T47D (cell line): ENCODE results near the gene DNAL4.

Source experiments
- DNase-seq, 2 experiments: peaks; one replicate each; pipeline versions ENCODE4 v3.0.0 to v3.0.0-alpha.2; 2011 to 2012; ENCODE audit warnings: low read depth in 1 of 2, low spot score in 1 of 2
- JUND ChIP-seq: IDR thresholded peaks from 2 replicates; pipeline ENCODE4 v1.6.1; 2012; ENCODE audit warnings: low read depth
- in situ Hi-C: cut with HindIII; loops from 2 replicates; pipeline ENCODE4 v1.10.0; 2016; ENCODE audit warnings: low sequenced_read_pairs, low pct_unique_long_range_greater_than_20kb

DNAL4 gene

DNA sequence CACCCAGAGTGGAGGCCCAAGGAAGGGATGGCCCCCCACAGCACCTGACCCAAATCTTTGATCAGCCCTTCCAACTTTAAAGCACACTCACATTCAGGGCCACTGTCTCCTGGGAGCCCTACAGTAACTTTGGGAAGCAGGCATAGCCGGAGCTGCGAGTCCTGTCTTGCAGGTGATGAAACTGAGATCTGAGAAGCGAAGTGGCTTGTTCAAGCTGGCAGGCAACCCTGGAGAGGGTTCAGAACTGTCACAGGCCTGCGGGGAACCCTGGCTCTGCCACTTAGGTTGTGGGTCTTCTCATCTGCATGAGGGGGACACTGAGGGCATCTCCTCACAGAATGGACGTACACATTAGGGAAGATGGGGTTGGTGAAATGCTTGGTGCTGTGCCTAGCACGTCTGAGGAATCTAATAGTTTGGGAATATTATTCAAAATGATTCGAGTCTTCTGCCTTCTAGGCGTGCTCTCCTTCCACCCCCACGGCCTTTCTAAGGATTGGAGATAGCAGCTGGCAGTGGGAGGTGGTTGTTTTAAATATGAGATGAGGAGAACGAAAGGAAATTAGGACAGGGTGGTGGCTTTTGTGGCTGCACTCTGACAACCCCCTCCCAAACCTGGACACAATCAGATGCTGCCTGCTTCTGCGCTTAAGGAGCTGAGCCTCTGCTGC lies 19.3 kb downstream of the DNAL4 start:
- in situ Hi-C loops = no loop called here
- DNase-seq = no peak
- no peak for TF ChIP-seq JUND

DNA sequence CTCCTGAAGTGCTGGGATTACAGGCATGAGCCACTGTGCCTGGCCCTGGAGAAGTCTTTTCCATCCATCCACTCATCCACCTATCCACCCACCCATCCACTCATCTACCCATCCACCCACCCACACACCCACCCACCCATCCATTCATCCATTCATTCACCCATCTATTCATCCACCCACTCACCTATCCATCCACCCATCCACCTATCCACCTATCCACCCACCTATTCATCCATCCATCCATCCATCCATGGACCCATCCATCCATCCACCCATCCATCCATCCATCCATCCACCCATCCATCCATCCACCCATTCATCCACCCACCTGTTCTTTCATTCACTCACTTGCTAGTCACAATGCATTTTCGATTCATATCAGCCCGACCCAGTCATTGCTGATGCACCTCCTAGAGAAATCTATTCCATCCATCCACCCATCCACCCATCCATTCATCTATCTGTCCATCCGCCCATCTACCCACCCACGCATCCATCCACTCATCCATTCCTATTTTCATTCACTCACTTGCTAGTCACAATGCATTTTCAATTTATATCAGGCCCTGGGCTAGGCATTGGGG lies 20.5 kb downstream of the DNAL4 start:
- in situ Hi-C loops = no loop called here
- no peak for DNase-seq
- TF ChIP-seq JUND = no peak

- in situ Hi-C loops = no loop called here
- TF ChIP-seq JUND = no peak
- no peak for DNase-seq
Measured at GRCh38 chr22:38772623-38772873, 21.4 kb downstream of the DNAL4 start.

DNA sequence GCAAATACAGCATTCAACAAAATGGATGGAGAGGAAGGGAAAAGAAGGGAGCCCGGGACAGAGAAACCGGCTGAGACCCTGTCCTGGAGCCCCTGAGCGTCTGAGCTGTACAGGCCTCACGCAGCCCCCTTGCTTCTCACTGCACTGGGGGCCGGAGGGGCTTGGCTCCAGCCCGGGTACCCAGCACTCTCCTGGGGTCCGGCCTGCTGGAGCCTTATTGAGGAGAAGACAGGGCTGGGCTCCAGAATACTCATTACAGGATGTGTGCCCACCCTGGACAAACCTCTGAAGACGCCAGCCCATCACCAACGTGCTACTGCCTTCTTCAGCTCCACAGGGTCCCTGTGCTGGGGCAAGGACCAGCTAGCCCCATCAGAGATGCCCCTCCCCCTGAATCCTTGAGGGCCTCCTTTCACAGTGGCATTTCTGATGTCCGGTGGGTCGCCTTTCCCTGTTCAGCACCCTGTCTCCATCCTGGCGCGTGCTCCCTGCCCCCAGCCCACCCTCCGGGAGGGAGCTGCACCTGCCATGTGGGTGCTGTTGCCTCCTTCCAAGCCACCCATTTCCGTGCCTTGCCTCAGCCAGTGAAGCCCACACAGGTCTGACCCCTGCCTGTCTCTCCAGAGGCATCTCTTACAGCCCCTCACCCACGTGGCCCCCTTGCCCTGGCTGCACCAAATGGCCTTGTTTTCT lies 23.5 kb downstream of the DNAL4 start:
- in situ Hi-C loops = no loop called here
- TF ChIP-seq JUND = no peak
- DNase-seq = no peak

- no peak for TF ChIP-seq JUND
- in situ Hi-C loops = no loop called here
- DNase-seq = no peak
Measured at GRCh38 chr22:38768036-38768435, 25.9 kb downstream of the DNAL4 start.

- DNase-seq = no peak
- in situ Hi-C loops = no loop called here
- no peak for TF ChIP-seq JUND
Measured at GRCh38 chr22:38767313-38767712, 26.6 kb downstream of the DNAL4 start.

- no peak for TF ChIP-seq JUND
- in situ Hi-C loops = no loop called here
- peak; percentile 69 to 74 for DNase-seq
Measured at GRCh38 chr22:38766076-38766777, 27.7 kb downstream of the DNAL4 start.

DNA sequence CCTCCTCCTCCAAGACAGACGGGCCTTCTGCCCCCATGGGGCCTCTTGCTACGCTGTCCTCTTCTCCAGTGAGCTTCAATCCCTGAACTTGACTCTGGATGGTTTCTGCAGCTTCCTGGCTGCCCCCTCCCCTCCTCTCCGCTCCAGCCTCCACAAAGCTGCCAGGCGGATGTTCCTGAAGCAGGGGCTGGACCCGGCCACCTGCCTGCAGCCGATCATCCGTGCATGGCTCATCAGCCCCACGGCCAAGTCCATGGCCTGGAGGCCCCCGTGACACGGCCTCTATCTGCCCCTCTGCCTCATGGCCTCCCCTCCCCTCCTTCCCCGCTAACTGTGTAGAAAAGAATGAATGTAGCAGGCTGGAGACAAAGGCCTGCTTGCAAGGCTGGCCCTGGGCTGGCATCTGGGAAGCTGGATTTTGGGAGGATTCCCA lies 31.4 kb downstream of the DNAL4 start:
- TF ChIP-seq JUND = no peak
- in situ Hi-C loops = no loop called here
- DNase-seq = no peak

GRCh38 chr22:38761202-38762162 lies 32.5 kb downstream of the DNAL4 start:
- no peak for TF ChIP-seq JUND
- in situ Hi-C loops = no loop called here
- no peak for DNase-seq

DNA sequence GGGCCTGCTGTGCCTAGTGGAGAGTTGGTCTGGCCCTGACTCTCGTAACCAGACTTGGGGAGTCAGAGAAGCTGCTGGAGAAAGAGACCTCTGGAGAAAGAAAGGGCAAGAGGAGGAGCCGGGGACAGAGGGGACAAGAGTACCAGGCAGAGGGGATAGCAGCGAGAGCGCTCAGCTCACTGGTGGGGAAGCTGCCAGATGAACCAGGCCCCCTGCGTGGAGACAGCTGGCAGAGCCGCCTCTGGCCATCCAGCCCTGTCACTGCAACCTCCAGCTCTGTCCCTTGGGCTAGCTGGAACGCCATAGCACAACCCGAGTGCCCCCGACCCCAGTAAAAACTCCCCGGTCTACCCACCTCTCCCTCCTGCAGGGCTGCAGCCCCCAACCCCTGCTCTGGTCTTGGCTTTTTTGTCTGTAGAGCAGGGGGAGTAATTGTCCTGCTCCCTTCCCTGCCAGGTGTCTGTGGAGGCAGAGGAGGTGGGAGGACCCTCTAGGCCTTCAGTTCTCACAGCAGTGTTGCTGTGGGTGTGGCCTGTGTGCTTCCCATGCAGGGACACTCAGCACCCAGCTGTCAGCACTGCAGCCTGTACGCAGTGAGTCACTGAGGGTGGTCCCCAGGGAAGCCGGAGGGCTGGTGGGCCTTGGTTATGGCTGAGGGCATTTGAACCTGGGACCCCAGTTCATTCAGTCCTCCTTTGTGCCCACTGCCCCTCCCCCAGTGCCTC lies 33.3 kb downstream of the DNAL4 start:
- TF ChIP-seq JUND = no peak
- no peak for DNase-seq
- in situ Hi-C loops = no loop called here

DNA sequence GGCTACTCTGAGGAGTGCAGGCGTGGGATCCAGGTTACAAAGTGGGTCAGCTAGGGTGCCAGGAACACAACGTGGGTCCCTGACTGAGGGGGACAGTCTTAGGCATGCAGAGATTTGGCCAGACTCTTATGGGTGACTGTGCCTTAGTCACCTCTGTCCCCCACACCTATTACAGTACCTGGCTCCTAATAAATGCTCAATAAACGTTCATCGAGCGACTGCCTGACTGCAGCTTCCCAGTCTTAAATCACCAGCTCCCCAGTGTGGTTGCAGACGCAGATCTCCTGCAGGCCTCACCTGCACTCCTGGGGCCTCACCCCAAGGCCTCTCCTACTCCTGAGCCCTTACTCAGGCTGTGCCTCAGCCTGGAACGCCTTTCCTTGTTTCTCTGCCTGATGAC lies 34.9 kb downstream of the DNAL4 start:
- in situ Hi-C loops = no loop called here
- no peak for DNase-seq
- TF ChIP-seq JUND = no peak
